SU-DHL-6 (cell line): Measurements from ENCODE around the gene C6orf132.

Experiments
- CTCF ChIP-seq: fragments of 200-600 bp; sonication (generic); IDR thresholded peaks from one replicate; pipeline ENCODE4 v1.5.1; 2017; ENCODE audit warnings: antibody characterized with exemption, mild to moderate bottlenecking, low read length, moderate library complexity; ENCODE audit not compliant: insufficient read depth, poor library complexity, severe bottlenecking
- EZH2phosphoT487 ChIP-seq: fragments of 200-600 bp; sonication (generic), shearing (Covaris generic); conservative IDR thresholded peaks from 2 replicates; pipeline ENCODE4 v1.6.1; 2018; ENCODE audit warnings: mild to moderate bottlenecking, antibody characterized with exemption, low read length, moderate library complexity, mixed read lengths

- no peak for TF ChIP-seq CTCF
- no peak for TF ChIP-seq EZH2phosphoT487
These were observed 760 bp downstream of the C6orf132 start for GRCh38 chr6:42141603-42142117.
